ENCODE measurements around the gene PEA15. TPM values are rescaled to one million over a fixed set of nuclear protein-coding genes. Genes with fewer than 3 reads are reported as not detected.

PEA15 gene
- total and polyA plus RNA-seq, 2 of the 8 experiments (the other 6 are each of a cell fraction or from before 2014, with no cell fraction given): 71.3 to 75.1 TPM

DNA sequence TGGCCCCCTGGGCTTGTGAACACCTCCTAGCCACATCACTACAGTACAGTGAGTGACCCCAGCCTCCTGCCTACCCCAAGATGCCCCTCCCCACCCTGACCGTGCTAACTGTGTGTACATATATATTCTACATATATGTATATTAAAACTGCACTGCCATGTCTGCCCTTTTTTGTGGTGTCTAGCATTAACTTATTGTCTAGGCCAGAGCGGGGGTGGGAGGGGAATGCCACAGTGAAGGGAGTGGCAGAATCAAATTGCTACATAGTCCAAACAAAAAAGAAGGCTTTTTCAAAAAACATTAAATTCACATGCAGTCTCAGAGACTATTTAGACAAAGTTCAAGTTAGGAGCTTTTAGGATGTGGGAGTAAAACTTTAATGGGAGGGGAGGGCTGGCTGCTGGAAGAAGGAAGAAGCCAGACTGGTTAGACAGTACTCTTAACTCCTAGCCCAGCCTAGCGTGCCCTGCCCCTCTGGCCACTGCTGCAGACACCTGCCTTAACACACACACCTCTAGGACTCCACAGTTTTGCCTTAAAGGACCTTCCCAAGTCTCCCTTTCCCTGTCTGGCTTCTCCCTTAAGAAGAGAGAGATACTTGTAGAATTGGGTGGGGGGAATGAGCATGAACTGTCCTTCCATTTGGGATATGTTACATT, 9.4 kb downstream of the PEA15 start:
- Histone ChIP-seq H3K79me2 (ENCODE audit: control insufficient read depth in 1 of 2, insufficient read depth in 2 of 2, low read length in 2 of 2) (peaks cover 0 to 4% of the 10 kb centered on the region in 2 experiments; a peak in 1 of 4 replicates), H2BK15ac (ENCODE audit: low read length) (no peak overlapping the region), H3K23ac (ENCODE audit: insufficient read length) (no peak overlapping the region), H3K14ac (ENCODE audit: insufficient read length) (no peak overlapping the region), H2BK5ac (ENCODE audit: low read depth, low read length) (no peak overlapping the region), H2BK120ac (replicated peaks; ENCODE audit: low read depth, low read length) (no peak overlapping the region), H3K4ac (replicated peaks; ENCODE audit: insufficient read length, low read depth, low read length) (no peak overlapping the region), H4K5ac (ENCODE audit: insufficient read length, low read depth, low read length) (no peak overlapping the region), H3K36me3 (ENCODE audit: control insufficient read depth in 2 of 4, insufficient read depth in 4 of 4, low read length in 3 of 4) (peaks cover 26 to 67% (median 59%) of the 10 kb centered on the region in 4 experiments), H4K8ac (ENCODE audit: extremely low read depth, insufficient read depth, low read length) (no peak overlapping the region), H3K4me1 (replicated peaks in 1 of 4; ENCODE audit: control insufficient read depth in 3 of 4, insufficient read depth in 4 of 4, low read length in 3 of 4) (peaks cover 4 to 14% (median 8%) of the 10 kb centered on the region in 4 experiments; a peak in 4 of 7 replicates), H3K56ac (replicated peaks; ENCODE audit: insufficient read length, low read depth, low read length) (no peak overlapping the region), H2AK5ac (ENCODE audit: low read depth, low read length) (no peak overlapping the region), H3K23me2 (ENCODE audit: low read depth, low read length) (no peaks in the 10 kb centered on the region), H2AFZ (ENCODE audit: low read length) (no peak overlapping the region), H3K27me3 (replicated peaks in 1 of 4; ENCODE audit: control insufficient read depth in 3 of 4, extremely low read depth in 1 of 4, insufficient read depth in 3 of 4, low read length in 3 of 4) (no peaks in the 10 kb centered on the region), H3K27ac (ENCODE audit: low read depth, low read length) (no peak overlapping the region), H3K9ac (replicated peaks in 1 of 4; ENCODE audit: extremely low read depth in 1 of 4, low read depth in 3 of 4, low read length in 3 of 4) (no peak overlapping the region), H3K9me3 (ENCODE audit: insufficient read depth in 2 of 2, low read depth in 1 of 2, low read length in 1 of 2) (no peaks in the 10 kb centered on the region), H3K4me2 (ENCODE audit: insufficient read depth in 1 of 2, low read depth in 2 of 2, low read length in 2 of 2) (no peak overlapping the region), H4K20me1 (replicated peaks in 1 of 2; ENCODE audit: control insufficient read depth in 1 of 2, insufficient read depth in 2 of 2, low read length in 2 of 2) (peaks cover 5 to 15% of the 10 kb centered on the region in 2 experiments), H2BK12ac (ENCODE audit: low read depth, low read length) (no peak overlapping the region), H4K91ac (replicated peaks; ENCODE audit: insufficient read length, low read length) (no peak overlapping the region), H2BK20ac (ENCODE audit: low read length) (no peak overlapping the region), H3K4me3 (ENCODE audit: extremely low read depth in 1 of 4, insufficient read depth in 2 of 4, low read depth in 3 of 4, low read length in 4 of 4) (no peak overlapping the region), H3K18ac (ENCODE audit: extremely low read depth, low read length) (no peak overlapping the region), H3K79me1 (ENCODE audit: low read depth, low read length) (peaks cover 7% of the 10 kb centered on the region; the same call in 1 of the 2 replicates)
- TF ChIP-seq FOSL1 (IDR thresholded peaks at IDR 0.05; ENCODE audit: insufficient read depth, low read depth, low read length) (no peak), POLR2A (IDR thresholded peaks at IDR 0.05; ENCODE audit: control extremely low read depth in 1 of 2, low read depth in 2 of 2, low read length in 2 of 2) (peak in 1 of 2 experiments; percentile 5; a peak in 1 of 3 replicates), ATF2 (IDR thresholded peaks at IDR 0.05; ENCODE audit: low read length) (no peak)
- POLR2A ChIA-PET (ENCODE audit: partially characterized antibody): interaction anchor here (1.3 to 2.8 kb wide), 3 partner anchors 10 to 32 kb away, joined by 3 to 8 read pairs (median 5); partner anchors contain the start of gene PEA15
- DNase-seq (ENCODE audit: low read depth in 1 of 2, low spot score in 2 of 2): no peak
- CTCF ChIA-PET (ENCODE audit: partially characterized antibody): interaction anchor here (1.6 to 20.4 kb wide), 5 partner anchors 19 to 113 kb away, joined by 5 to 257 read pairs (median 6); no protein-coding TSS in a partner anchor
- FAIRE-seq: no peak
- WGBS, 2 experiments (ENCODE audit: extremely low coverage in 1 of 2, insufficient coverage in 1 of 2, insufficient read length in 1 of 2, insufficient replicate concordance in 2 of 2, low coverage in 1 of 2, low lambda C conversion rate in 2 of 2, missing lambda C conversion rate in 1 of 2): 84% methylated on average over 3 of the region's 3 CpGs; no CpG with 5 or more reads in 1 of the 2 experiments
